GM18520 (cell line): ENCODE measurements around the gene TOM1L1.

Experiments used
- ATAC-seq: cut with Tn5 transposase; IDR thresholded peaks from one replicate; pipeline ENCODE4 v1.9.1; 2021; ENCODE audit not compliant: unreplicated experiment

TOM1L1 gene

GRCh38 chr17:54945231-54945630 is 44.6 kb downstream of the TOM1L1 start:
- no peak for ATAC-seq

GRCh38 chr17:54945671-54946070 is 45.0 kb downstream of the TOM1L1 start:
- no peak for ATAC-seq

GRCh38 chr17:54947396-54947795 is 46.7 kb downstream of the TOM1L1 start:
- no peak for ATAC-seq

GRCh38 chr17:54948380-54948779 is 47.7 kb downstream of the TOM1L1 start:
- no peak for ATAC-seq

- ATAC-seq = no peak
Measured at GRCh38 chr17:54950116-54950515, 49.5 kb downstream of the TOM1L1 start.

- ATAC-seq = no peak
Measured at GRCh38 chr17:54951286-54951685, 50.6 kb downstream of the TOM1L1 start.

- no peak for ATAC-seq
Measured at GRCh38 chr17:54956791-54957190, 56.1 kb downstream of the TOM1L1 start.

- peak; percentile 9 for ATAC-seq
Measured at GRCh38 chr17:54967621-54968261, 67.1 kb downstream of the TOM1L1 start.

- ATAC-seq = peak; percentile 90
Measured at GRCh38 chr17:54968262-54968987, 67.8 kb downstream of the TOM1L1 start, which contains the start of the genes COX11 and STXBP4. Gene COX11, minus strand, starts transcription at chr17:54968654. Its CDS starts 8 bp downstream, at chr17:54968646. Gene STXBP4, plus strand, starts transcription at chr17:54968765. Its CDS starts 17,455 bp downstream, at chr17:54986220.

GRCh38 chr17:54968988-54969332 is 68.3 kb downstream of the TOM1L1 start:
- ATAC-seq = peak; percentile 12

GRCh38 chr17:54969658-54970572 is 69.3 kb downstream of the TOM1L1 start:
- ATAC-seq = no peak

GRCh38 chr17:54971147-54971546 is 70.5 kb downstream of the TOM1L1 start:
- ATAC-seq = no peak

GRCh38 chr17:54971901-54972300 is 71.2 kb downstream of the TOM1L1 start:
- no peak for ATAC-seq

- ATAC-seq = no peak
Measured at GRCh38 chr17:54972406-54973138, 71.9 kb downstream of the TOM1L1 start.

GRCh38 chr17:54974759-54975158 is 74.1 kb downstream of the TOM1L1 start:
- no peak for ATAC-seq

GRCh38 chr17:54976316-54976715 is 75.7 kb downstream of the TOM1L1 start:
- no peak for ATAC-seq

GRCh38 chr17:54977744-54978143 is 77.1 kb downstream of the TOM1L1 start:
- ATAC-seq = no peak

- ATAC-seq = no peak
Measured at GRCh38 chr17:54979657-54980056, 79.0 kb downstream of the TOM1L1 start.

- ATAC-seq = no peak
Measured at GRCh38 chr17:54980375-54980774, 79.7 kb downstream of the TOM1L1 start.

GRCh38 chr17:54982399-54982798 is 81.7 kb downstream of the TOM1L1 start:
- ATAC-seq = no peak

- ATAC-seq = peak; percentile 67
Measured at GRCh38 chr17:54983260-54983659, 82.6 kb downstream of the TOM1L1 start.
